Stomach (tissue), 9 donors: ENCODE results near the gene TALDO1. TPM values are rescaled to one million over a fixed set of nuclear protein-coding genes. Genes with fewer than 3 reads are reported as not detected.

Experiments
- DNase-seq, 2 donors: peaks; one replicate each; pipeline versions ENCODE4 v3.0.0 to v3.0.0-alpha.2; 2013 to 2019
- H3K27ac ChIP-seq, 5 donors: fragments of 200-600 bp in 4 of 5; sonication (generic) in 4 of 5; one replicate each; pipeline ENCODE4 v1.5.1; 2013 to 2019; ENCODE audit warnings: mild to moderate bottlenecking in 1 of 5, moderate library complexity in 1 of 5
- H3K27me3 ChIP-seq, 3 donors: fragments of 200-600 bp; sonication (generic); one replicate each; pipeline ENCODE4 v1.5.1; 2017 to 2019; ENCODE audit warnings: mixed run types in 1 of 3
- H3K36me3 ChIP-seq, 4 donors: fragments of 200-600 bp; sonication (generic); 1 replicate in 3 of 4; 2 replicates in 1 of 4; pipeline ENCODE4 v1.5.1; 2016 to 2019
- H3K4me1 ChIP-seq, 4 donors: fragments of 200-600 bp; sonication (generic); one replicate each; pipeline ENCODE4 v1.5.1; 2016 to 2019
- H3K4me3 ChIP-seq, 4 donors: fragments of 200-600 bp; sonication (generic) in 3 of 4; one replicate each; pipeline ENCODE4 v1.5.1; 2016 to 2019; ENCODE audit warnings: mild to moderate bottlenecking in 1 of 4
- H3K9me3 ChIP-seq, 4 donors: fragments of 200-600 bp; sonication (generic); one replicate each; pipeline ENCODE4 v1.5.1; 2016 to 2019
- EP300 ChIP-seq: sonication (generic); formaldehyde crosslinking; IDR thresholded peaks from one replicate; pipeline ENCODE4 v1.6.1; 2017; ENCODE audit warnings: antibody characterized with exemption
- POLR2A ChIP-seq, 4 donors: fragments of 450-650 bp; IDR thresholded peaks; one replicate each; pipeline ENCODE4 v1.6.1; 2016; ENCODE audit warnings: antibody characterized with exemption in 4 of 4, control low read depth in 2 of 4, mild to moderate bottlenecking in 1 of 4, moderate library complexity in 1 of 4
- POLR2AphosphoS5 ChIP-seq, 3 donors: sonication (generic); formaldehyde crosslinking; IDR thresholded peaks; one replicate each; pipeline ENCODE4 v1.6.1; 2016; ENCODE audit warnings: antibody characterized with exemption in 3 of 3
- WGBS, 5 donors: extraction: QIAGEN DNeasy Blood & Tissue Kit in 3 of 5; methylation state at CpG; one replicate each; pipeline versions ENCODE4 v1.1.5 to v1.1.7; 2013 to 2018; 5-methylcytosine and 5-hydroxymethylcytosine counted together
- intact Hi-C: fragments of 100-400 bp; cut with DNase I; formaldehyde crosslinking; loops from one replicate; pipeline ENCODE4 v1.15.1; 2023; ENCODE audit warnings: low total_unique reads
- polyA plus RNA-seq, 3 donors: library from polyadenylated mRNA; stranded (reverse); fragments of 200-250 nt; gene quantifications; one replicate each; pipeline ENCODE4 v1.2.3, GENCODE V29; 2013
- total RNA-seq, 5 donors: library from RNA; depleted of rRNA; stranded (reverse); fragments of >200 nt; gene quantifications; one replicate each; pipeline versions ENCODE4 v1.1.0 to v1.2.3, GENCODE V29; 2014 to 2016
- TF ChIP-seq, protein P1 (sequence below), 7 experiments: fragments of 450-650 bp in 4 of 7; fragments of 200-600 bp in 3 of 7; sonication (generic) in 3 of 7; IDR thresholded peaks; one replicate each; pipeline ENCODE4 v1.5.1; 2016 to 2019; ENCODE audit warnings: antibody characterized with exemption in 7 of 7, control low read depth in 2 of 7, mild to moderate bottlenecking in 1 of 7
- donor health status: healthy with polysubstance abuse.
- donor health status: Bipolar disorder and iron deficiency.
- donor health status: healthy.

TALDO1 gene
- total and polyA plus RNA-seq, 8 donors: 85.9 to 258 (median 180) TPM

GRCh38 chr11:802693-803466, 55.6 kb downstream of the TALDO1 start:
- H3K9me3 ChIP-seq: no peaks in the 10 kb centered on the region
- 84 to 95% (median 88%) methylated on average over 15 to 28 of the region's 28 CpGs for WGBS, 5 donors
- TF ChIP-seq POLR2A (IDR thresholded peaks at IDR 0.05) (no peak), POLR2AphosphoS5 (IDR thresholded peaks at IDR 0.05) (no peak)
- intact Hi-C loops: no loop called here
- H3K27me3 ChIP-seq: no peaks in the 10 kb centered on the region
- H3K27ac ChIP-seq: no peak overlapping the region
- no peak overlapping the region for H3K4me3 ChIP-seq
- DNase-seq: no peak
- peaks cover 23 to 44% (median 34%) of the 10 kb centered on the region in 4 donors for H3K4me1 ChIP-seq
- peaks cover 11 to 44% (median 39%) of the 10 kb centered on the region in 4 donors for H3K36me3 ChIP-seq

DNA sequence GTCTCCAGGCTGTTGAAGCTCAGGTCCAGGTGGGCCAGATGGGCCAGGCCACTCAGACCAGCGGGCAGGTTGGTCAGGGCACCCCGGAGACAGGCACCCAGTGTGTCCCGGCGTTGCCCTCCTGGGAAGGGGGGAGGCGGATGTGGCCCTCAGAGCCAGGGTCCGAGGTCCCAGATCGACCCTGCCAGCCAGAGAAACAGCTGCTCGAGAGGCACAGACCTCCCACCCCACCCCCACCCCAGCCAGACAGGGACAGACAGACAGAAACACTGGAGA, 56.1 kb downstream of the TALDO1 start:
- Histone ChIP-seq H3K4me3 (no peak overlapping the region), H3K27ac (no peak overlapping the region), H3K4me1 (peaks cover 24 to 46% (median 36%) of the 10 kb centered on the region in 4 donors), H3K9me3 (no peaks in the 10 kb centered on the region), H3K27me3 (no peaks in the 10 kb centered on the region), H3K36me3 (peaks cover 11 to 44% (median 39%) of the 10 kb centered on the region in 4 donors)
- TF ChIP-seq EP300: no peak
- no peak for TF ChIP-seq POLR2AphosphoS5 (IDR thresholded peaks at IDR 0.05)
- TF ChIP-seq, protein P1, sequence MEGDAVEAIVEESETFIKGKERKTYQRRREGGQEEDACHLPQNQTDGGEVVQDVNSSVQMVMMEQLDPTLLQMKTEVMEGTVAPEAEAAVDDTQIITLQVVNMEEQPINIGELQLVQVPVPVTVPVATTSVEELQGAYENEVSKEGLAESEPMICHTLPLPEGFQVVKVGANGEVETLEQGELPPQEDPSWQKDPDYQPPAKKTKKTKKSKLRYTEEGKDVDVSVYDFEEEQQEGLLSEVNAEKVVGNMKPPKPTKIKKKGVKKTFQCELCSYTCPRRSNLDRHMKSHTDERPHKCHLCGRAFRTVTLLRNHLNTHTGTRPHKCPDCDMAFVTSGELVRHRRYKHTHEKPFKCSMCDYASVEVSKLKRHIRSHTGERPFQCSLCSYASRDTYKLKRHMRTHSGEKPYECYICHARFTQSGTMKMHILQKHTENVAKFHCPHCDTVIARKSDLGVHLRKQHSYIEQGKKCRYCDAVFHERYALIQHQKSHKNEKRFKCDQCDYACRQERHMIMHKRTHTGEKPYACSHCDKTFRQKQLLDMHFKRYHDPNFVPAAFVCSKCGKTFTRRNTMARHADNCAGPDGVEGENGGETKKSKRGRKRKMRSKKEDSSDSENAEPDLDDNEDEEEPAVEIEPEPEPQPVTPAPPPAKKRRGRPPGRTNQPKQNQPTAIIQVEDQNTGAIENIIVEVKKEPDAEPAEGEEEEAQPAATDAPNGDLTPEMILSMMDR (IDR thresholded peaks at IDR 0.05): no peak
- TF ChIP-seq POLR2A (IDR thresholded peaks at IDR 0.05): no peak
- DNase-seq: no peak
- WGBS, 5 donors: 78 to 98% (median 91%) methylated on average over 5 to 8 of the region's 8 CpGs
- intact Hi-C loops: no loop called here

DNA sequence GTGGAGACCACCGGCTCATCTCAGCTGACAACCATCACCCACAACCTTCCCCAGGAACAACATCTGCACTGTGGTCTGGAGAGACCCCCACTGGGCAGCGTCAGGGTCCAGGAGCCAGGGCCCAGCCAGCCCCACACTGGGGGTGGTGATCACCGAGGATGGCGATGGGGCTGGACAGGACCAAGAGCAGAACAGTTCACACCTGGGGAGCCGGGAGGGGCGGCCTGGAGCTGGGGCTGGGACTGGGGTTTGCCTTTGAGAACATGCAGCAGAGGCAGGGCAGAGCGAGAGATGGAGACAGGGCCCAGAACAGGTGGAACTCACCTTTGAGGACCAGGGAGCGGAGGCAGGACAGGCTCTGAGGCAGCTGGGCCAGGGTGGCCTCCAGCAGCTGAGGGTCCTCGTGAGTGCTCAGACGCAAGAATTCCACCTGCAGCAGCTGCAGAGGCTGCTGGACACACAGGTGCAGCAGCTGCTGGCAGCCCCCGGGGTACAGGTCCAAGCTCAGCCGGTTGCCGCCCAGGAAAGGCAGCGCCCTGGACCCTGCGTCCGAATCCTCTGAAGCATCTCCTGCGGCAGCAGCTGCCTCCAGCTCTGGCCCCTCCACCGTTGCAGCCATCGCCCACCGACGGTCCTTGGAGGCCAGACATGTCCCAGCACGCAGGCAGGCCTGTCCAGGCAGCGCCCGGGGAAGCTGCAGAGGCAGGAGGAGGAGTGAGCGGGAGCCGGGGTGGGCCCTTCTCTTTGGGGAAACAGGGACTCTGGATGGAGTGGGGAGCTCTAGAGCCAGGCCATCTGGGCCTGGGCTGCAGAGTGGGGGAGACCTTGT, 56.7 kb downstream of the TALDO1 start:
- intact Hi-C loops: no loop called here
- Histone ChIP-seq H3K36me3 (peaks cover 11 to 44% (median 39%) of the 10 kb centered on the region in 4 donors), H3K4me3 (peak overlapping the region in 3 of 4 donors; percentile 61 to 71 (median 70)), H3K9me3 (no peaks in the 10 kb centered on the region), H3K4me1 (peaks cover 27 to 49% (median 39%) of the 10 kb centered on the region in 4 donors), H3K27ac (peak overlapping the region in 2 of 5 donors; percentile 89 to 92), H3K27me3 (no peaks in the 10 kb centered on the region)
- TF ChIP-seq EP300 (no peak), POLR2AphosphoS5 (IDR thresholded peaks at IDR 0.05) (no peak)
- TF ChIP-seq, protein P1 (IDR thresholded peaks at IDR 0.05): no peak
- WGBS, 5 donors: 51 to 69% (median 57%) methylated on average over 15 to 26 of the region's 26 CpGs
- DNase-seq: no peak

- H3K27ac ChIP-seq: peak overlapping the region; percentile 87 to 92 (median 89)
- peaks cover 27 to 50% (median 40%) of the 10 kb centered on the region in 4 donors for H3K4me1 ChIP-seq
- no peaks in the 10 kb centered on the region for H3K9me3 ChIP-seq
- TF ChIP-seq, protein P1 (IDR thresholded peaks at IDR 0.05): no peak
- WGBS, 5 donors: 2 to 14% (median 5%) methylated on average over 15 to 18 of the region's 18 CpGs
- peaks cover 6 to 38% (median 35%) of the 10 kb centered on the region in 4 donors for H3K36me3 ChIP-seq
- intact Hi-C loops: no loop called here
- peak overlapping the region; percentile 61 to 71 (median 67) for H3K4me3 ChIP-seq
- no peaks in the 10 kb centered on the region for H3K27me3 ChIP-seq
- no peak for DNase-seq
Observed at GRCh38 chr11:804599-804964, 57.3 kb downstream of the TALDO1 start.
